Retinal pigment epithelial cell (primary cell): Measurements from ENCODE around the gene COX10.
"Not testable (repeated sequence)": the region's sequence is repeated elsewhere in the genome, so short reads cannot be mapped to it uniquely, and the experiment has no call there.

ENCODE experiments used
- DNase-seq: peaks from one replicate; pipeline ENCODE4 v3.0.0-alpha.2; 2010; ENCODE audit warnings: low read depth
- H3K4me3 ChIP-seq: 2 replicates; pipeline ENCODE4 v1.5.1; 2011; ENCODE audit warnings: mild to moderate bottlenecking, low read length, control low read depth, moderate library complexity
- TF ChIP-seq, protein P1 (sequence below): conservative IDR thresholded peaks from 2 replicates; pipeline ENCODE4 v1.5.1; 2011; ENCODE audit warnings: low read depth, low read length, control low read depth, inconsistent platforms

COX10 gene

DNA sequence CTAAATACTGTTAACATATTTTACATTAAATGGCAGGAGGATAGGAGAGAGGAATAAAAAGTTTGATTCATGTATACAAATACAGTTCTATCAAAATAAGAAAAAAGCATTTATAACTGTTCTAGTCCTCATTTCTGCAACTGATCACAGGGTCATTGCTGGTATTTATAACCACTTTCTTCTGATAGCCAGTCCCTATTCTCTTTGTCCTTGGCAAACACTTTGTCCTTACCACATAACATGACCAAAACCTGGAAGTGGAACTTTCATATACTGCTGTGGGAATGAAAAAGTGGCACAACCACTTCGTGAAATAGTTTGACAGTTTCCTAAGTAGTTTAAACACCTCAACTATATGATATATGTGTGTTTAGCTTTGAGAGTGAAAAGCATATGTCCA lies 84.1 kb downstream of the COX10 start:
- DNase-seq = no peak
- H3K4me3 ChIP-seq = no peak overlapping the region
- TF ChIP-seq, protein P1, sequence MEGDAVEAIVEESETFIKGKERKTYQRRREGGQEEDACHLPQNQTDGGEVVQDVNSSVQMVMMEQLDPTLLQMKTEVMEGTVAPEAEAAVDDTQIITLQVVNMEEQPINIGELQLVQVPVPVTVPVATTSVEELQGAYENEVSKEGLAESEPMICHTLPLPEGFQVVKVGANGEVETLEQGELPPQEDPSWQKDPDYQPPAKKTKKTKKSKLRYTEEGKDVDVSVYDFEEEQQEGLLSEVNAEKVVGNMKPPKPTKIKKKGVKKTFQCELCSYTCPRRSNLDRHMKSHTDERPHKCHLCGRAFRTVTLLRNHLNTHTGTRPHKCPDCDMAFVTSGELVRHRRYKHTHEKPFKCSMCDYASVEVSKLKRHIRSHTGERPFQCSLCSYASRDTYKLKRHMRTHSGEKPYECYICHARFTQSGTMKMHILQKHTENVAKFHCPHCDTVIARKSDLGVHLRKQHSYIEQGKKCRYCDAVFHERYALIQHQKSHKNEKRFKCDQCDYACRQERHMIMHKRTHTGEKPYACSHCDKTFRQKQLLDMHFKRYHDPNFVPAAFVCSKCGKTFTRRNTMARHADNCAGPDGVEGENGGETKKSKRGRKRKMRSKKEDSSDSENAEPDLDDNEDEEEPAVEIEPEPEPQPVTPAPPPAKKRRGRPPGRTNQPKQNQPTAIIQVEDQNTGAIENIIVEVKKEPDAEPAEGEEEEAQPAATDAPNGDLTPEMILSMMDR = no peak

DNA sequence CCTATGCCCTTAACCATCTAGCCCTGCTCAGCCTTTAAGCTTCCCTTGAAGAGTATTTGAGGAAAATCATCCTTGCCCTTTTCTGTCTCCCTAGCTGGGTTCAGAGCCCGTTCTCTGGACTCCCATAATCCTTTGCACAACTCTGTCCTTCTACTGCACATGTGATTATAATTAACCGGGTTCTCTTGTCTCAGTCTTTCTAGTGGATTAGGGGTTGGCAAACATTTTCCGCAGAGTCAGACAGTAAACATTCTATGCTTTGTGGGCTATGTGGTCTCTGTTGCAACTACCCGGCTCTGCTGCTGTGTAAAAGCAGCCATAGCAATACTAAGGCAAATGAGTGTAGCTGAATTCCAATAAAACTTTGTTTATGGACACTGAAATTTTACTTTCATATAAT lies 87.4 kb downstream of the COX10 start:
- H3K4me3 ChIP-seq = no peak overlapping the region
- DNase-seq = peak; percentile 46
- TF ChIP-seq, protein P1 = no peak

GRCh38 chr17:14157822-14158221 lies 88.5 kb downstream of the COX10 start:
- TF ChIP-seq, protein P1 = no peak
- no peak for DNase-seq
- no peak overlapping the region for H3K4me3 ChIP-seq

DNA sequence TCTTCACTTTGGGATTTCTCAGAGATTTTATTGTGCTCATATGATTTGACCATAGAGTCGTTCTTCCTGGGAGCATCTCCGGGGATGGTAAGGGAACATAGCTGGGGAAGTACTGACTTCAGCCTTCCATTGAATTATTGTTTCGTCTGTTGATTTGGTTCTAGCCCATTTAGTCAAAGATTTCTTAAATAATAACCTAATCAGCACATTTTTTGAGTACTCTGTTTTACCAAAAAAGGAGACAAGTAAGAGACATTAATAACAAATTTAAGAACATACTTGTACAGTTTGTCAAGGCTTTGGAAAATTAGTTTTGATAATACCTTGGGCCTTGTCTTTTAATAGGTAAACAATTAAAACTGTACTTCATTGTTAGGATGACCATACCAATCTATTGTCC lies 89.4 kb downstream of the COX10 start:
- DNase-seq = no peak
- TF ChIP-seq, protein P1 = no peak

DNA sequence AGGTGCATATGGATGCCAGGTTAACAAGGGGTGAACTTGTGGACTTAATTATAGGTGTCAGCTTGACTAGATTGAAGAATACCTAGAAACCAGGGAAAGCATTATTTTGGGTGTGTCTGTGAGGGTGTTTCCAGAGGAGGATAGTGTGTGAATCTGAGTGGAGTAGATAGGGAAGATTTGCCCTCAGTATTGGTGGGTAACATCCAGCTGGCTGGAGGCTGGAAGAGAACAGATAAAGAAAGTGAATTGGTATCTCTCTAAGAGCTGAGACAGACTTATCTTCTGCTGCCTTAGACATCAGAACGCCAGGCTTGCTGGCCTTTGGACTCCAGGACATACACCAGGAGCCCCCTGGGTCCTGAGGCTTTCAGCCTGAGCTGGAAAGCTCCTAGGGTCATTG lies 92.1 kb downstream of the COX10 start:
- DNase-seq = no peak
- TF ChIP-seq, protein P1 = no peak
- no peak overlapping the region for H3K4me3 ChIP-seq

More for the DNA sequence above, 89.4 kb downstream of the COX10 start:
- no peak overlapping the region for H3K4me3 ChIP-seq

DNA sequence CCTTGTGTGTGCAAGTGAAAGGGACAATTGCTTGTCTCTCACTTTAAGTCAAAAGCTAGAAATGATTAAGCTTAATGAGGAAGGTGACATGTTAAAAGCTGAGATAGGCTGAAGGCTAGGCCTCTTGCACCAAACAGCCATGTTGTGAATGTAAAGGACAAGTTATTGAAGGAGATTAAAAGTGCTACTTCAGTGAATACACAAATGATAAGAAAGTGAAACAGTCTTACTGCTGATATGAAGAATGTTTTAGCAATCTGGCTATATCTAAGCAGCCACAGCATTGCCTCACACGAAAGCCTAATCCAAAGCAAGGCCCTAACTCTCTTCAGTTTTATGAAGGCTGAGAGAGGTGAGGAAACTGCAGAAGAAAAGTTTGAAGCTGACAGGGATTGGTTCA lies 96.3 kb downstream of the COX10 start:
- TF ChIP-seq, protein P1 = no peak
- no peak overlapping the region for H3K4me3 ChIP-seq
- no peak for DNase-seq

DNA sequence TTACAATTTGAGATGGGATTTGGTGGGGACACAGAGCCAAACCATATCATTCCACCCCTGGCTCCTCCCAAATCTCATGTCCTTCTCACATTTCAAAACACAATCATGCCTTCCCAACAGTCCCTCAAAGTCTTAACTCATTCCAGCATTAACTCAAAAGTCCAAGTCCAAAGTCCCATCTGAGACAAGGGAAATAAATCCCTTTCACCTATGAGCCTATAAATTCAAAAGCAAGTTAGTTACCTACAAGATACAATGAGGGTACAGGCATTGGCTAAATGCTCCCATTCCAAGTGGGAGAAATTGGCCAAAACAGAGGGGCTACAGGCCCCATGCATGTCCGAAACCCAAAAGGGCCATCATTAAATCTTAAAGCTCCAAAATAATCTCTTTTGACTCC lies 98.5 kb downstream of the COX10 start:
- not testable (repeated sequence) for DNase-seq, H3K4me3 ChIP-seq

DNA sequence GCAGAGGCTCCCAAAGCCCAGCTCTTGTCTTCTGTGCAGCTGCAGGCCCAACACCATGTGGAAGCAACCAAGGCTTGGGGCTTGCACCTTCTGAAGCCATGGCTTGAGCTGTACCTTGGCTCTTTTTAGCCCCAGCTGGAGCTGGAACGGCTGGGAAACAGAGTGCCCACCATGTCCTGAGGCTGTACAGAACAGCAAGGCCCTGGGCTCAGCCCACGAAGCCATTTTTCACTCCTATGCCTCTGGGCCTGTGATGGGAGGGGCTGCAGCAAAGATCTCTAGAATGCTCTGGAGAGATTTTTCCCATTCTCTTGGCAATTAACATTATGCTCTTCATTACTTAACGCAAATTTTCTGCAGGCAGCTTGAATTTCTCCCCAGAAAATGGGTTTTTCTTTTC lies 99.3 kb downstream of the COX10 start:
- TF ChIP-seq, protein P1 = no peak

More for the DNA sequence above, 99.3 kb downstream of the COX10 start:
- DNase-seq = no peak
- no peak overlapping the region for H3K4me3 ChIP-seq
